K562 (cell line): ENCODE measurements around the gene FXYD3. TPM values are rescaled to one million over a fixed set of nuclear protein-coding genes. Genes with fewer than 3 reads are reported as not detected.

Source experiments
- HMGXB4 ChIP-seq: sonication (generic); formaldehyde crosslinking; IDR thresholded peaks from 2 replicates; pipeline ENCODE4 v1.8.1; 2023; ENCODE audit warnings: mild to moderate bottlenecking, missing genetic modification reagents
- LEF1 ChIP-seq: fragments of 450-650 bp; IDR thresholded peaks from 2 replicates; pipeline ENCODE4 v1.6.1; 2016; ENCODE audit warnings: mild to moderate bottlenecking
- MGA ChIP-seq: fragments of 450-650 bp; IDR thresholded peaks from 2 replicates; pipeline ENCODE4 v1.6.1; 2016; ENCODE audit warnings: mild to moderate bottlenecking, moderate library complexity
- ZBTB40 ChIP-seq, 2 experiments: fragments of 450-650 bp in 1 of 2; sonication (generic) in 1 of 2; formaldehyde crosslinking in 1 of 2; IDR thresholded peaks; 2 replicates each; pipeline versions ENCODE4 v1.7.1 to v1.9.0; 2016 to 2022; ENCODE audit warnings: inconsistent platforms in 1 of 2, mild to moderate bottlenecking in 1 of 2, missing genetic modification reagents in 1 of 2
- polyA plus RNA-seq, 8 experiments: library from polyadenylated mRNA; depleted of rRNA in 4 of 8; stranded (reverse) in 5 of 8; unstranded in 3 of 8; fragments of >200 nt; fragmentation: Nextera tagmentation in 2 of 8; fragmentation: Illumina TruSeq in 1 of 8; extraction: Ambion mirVana in 2 of 8; extraction: Trizol in 1 of 8; gene quantifications; 2 replicates each; pipeline versions ENCODE4 v1.2.1 to v1.2.3, GENCODE V29; 2011 to 2014; ENCODE audit warnings: inconsistent platforms in 1 of 8, missing spikeins in 1 of 8
- total RNA-seq, 7 experiments: library from RNA; depleted of rRNA in 6 of 7; stranded (reverse); fragments of >200 nt in 6 of 7; fragmentation: Illumina TruSeq in 2 of 7; extraction: Trizol in 2 of 7; gene quantifications; 2 replicates each; pipeline versions ENCODE4 v1.2.1 to v1.2.3, GENCODE V29; 2011 to 2021; ENCODE audit warnings: low replicate concordance in 1 of 7

FXYD3 gene
- total and polyA plus RNA-seq, 9 of the 15 experiments (the other 6 are each of a cell fraction or from before 2014, with no cell fraction given), result 0.24 TPM; not detected in 8

- TF ChIP-seq MGA, result no peak
- peak; percentile 34; the same call in 1 of the 2 replicates for TF ChIP-seq ZBTB40 (IDR thresholded peaks at IDR 0.05)
- no peak for TF ChIP-seq ZBTB40 (CRISPR knock-in tag; IDR thresholded peaks at IDR 0.05)
- 0 out of 2 replicates have a peak, but pooled peaks have one; percentile 19 for TF ChIP-seq LEF1
- TF ChIP-seq HMGXB4, result no peak
Observed at GRCh38 chr19:35135389-35135909, 19.8 kb downstream of the FXYD3 start (continued).
